Trophoblast cell (in vitro differentiated cells and primary cell): ENCODE results near the gene CNRIP1.
A peak's percentile ranks its signal among the peaks of the same experiment; 100 is the strongest.

Experiments used
- DNase-seq, 2 donors: peaks; one replicate each; pipeline ENCODE4 v3.0.0-alpha.2; 2016
- H2AFZ ChIP-seq: 2 replicates; pipeline ENCODE4 v1.6.1; 2013; ENCODE audit warnings: low read length, moderate library complexity, mild to moderate bottlenecking; ENCODE audit not compliant: insufficient read depth, poor library complexity
- H2AK5ac ChIP-seq: 2 replicates; pipeline ENCODE4 v1.6.1; 2013; ENCODE audit warnings: mild to moderate bottlenecking, low read length
- H2BK120ac ChIP-seq: 2 replicates; pipeline ENCODE4 v1.6.1; 2013; ENCODE audit warnings: low read length, mild to moderate bottlenecking, moderate library complexity; ENCODE audit not compliant: insufficient read depth, poor library complexity
- H2BK12ac ChIP-seq: 2 replicates; pipeline ENCODE4 v1.6.1; 2013; ENCODE audit warnings: mild to moderate bottlenecking, low read length, moderate library complexity
- H2BK5ac ChIP-seq: 2 replicates; pipeline ENCODE4 v1.6.1; 2013; ENCODE audit warnings: low read length, low read depth, moderate library complexity, mild to moderate bottlenecking; ENCODE audit not compliant: poor library complexity
- H3K14ac ChIP-seq: 2 replicates; pipeline ENCODE4 v1.6.1; 2013; ENCODE audit warnings: mild to moderate bottlenecking, low read length
- H3K18ac ChIP-seq: 2 replicates; pipeline ENCODE4 v1.6.1; 2013; ENCODE audit warnings: mild to moderate bottlenecking, low read length
- H3K23ac ChIP-seq: 2 replicates; pipeline ENCODE4 v1.6.1; 2013; ENCODE audit warnings: low read length
- H3K27ac ChIP-seq: 2 replicates; pipeline ENCODE4 v1.5.1; 2013; ENCODE audit warnings: low read depth, mild to moderate bottlenecking, inconsistent platforms, low read length, moderate library complexity
- H3K27me3 ChIP-seq: 2 replicates; pipeline ENCODE4 v1.6.1; 2013; ENCODE audit warnings: inconsistent platforms, mild to moderate bottlenecking, low read length, moderate library complexity; ENCODE audit not compliant: insufficient read depth
- H3K36me3 ChIP-seq, 2 experiments: 1 replicate in 1 of 2; 2 replicates in 1 of 2; pipeline ENCODE4 v1.6.1; 2013; ENCODE audit warnings: low read length in 2 of 2, mild to moderate bottlenecking in 2 of 2, moderate library complexity in 1 of 2; ENCODE audit not compliant: insufficient read depth in 2 of 2, control insufficient read depth in 1 of 2
- H3K4ac ChIP-seq: 2 replicates; pipeline ENCODE4 v1.6.1; 2013; ENCODE audit warnings: low read depth, mild to moderate bottlenecking, low read length, moderate library complexity
- H3K4me1 ChIP-seq, 2 experiments: 1 replicate in 1 of 2; 2 replicates in 1 of 2; pipeline ENCODE4 v1.6.1; 2013; ENCODE audit warnings: low read length in 2 of 2, mild to moderate bottlenecking in 2 of 2, moderate library complexity in 1 of 2; ENCODE audit not compliant: insufficient read depth in 2 of 2, control insufficient read depth in 1 of 2
- H3K4me2 ChIP-seq: 2 replicates; pipeline ENCODE4 v1.6.1; 2013; ENCODE audit warnings: inconsistent platforms, mild to moderate bottlenecking, low read length, moderate library complexity
- H3K4me3 ChIP-seq: 2 replicates; pipeline ENCODE4 v1.5.1; 2013; ENCODE audit warnings: mild to moderate bottlenecking, low read depth, low read length, inconsistent platforms
- H3K79me1 ChIP-seq: one replicate; pipeline ENCODE4 v1.6.1; 2013; ENCODE audit warnings: low read length
- H3K79me2 ChIP-seq: 2 replicates; pipeline ENCODE4 v1.6.1; 2013; ENCODE audit warnings: low read length, mild to moderate bottlenecking; ENCODE audit not compliant: control insufficient read depth, insufficient read depth, poor library complexity
- H3K9ac ChIP-seq: 2 replicates; pipeline ENCODE4 v1.6.1; 2013; ENCODE audit warnings: mild to moderate bottlenecking, low read length
- H3K9me3 ChIP-seq: 2 replicates; pipeline ENCODE4 v1.6.1; 2013; ENCODE audit warnings: low read depth, mild to moderate bottlenecking, control low read depth, inconsistent platforms, low read length; ENCODE audit not compliant: insufficient read depth
- H4K12ac ChIP-seq: 2 replicates; pipeline ENCODE4 v1.6.1; 2013; ENCODE audit warnings: low read depth, mild to moderate bottlenecking, low read length, moderate library complexity
- H4K8ac ChIP-seq: 2 replicates; pipeline ENCODE4 v1.6.1; 2013; ENCODE audit warnings: low read depth, mild to moderate bottlenecking, low read length, moderate library complexity
- H4K91ac ChIP-seq: one replicate; pipeline ENCODE4 v1.6.1; 2013; ENCODE audit warnings: low read depth, mild to moderate bottlenecking, low read length, moderate library complexity
- WGBS: extraction: QIAGEN DNeasy Blood & Tissue Kit; methylation state at CpG from one replicate; pipeline ENCODE4 v1.1.7; 2013; ENCODE audit warnings: missing lambda C conversion rate; ENCODE audit not compliant: insufficient read length, insufficient coverage; ENCODE audit errors: extremely low coverage; 5-methylcytosine and 5-hydroxymethylcytosine counted together

The CNRIP1 gene

DNA sequence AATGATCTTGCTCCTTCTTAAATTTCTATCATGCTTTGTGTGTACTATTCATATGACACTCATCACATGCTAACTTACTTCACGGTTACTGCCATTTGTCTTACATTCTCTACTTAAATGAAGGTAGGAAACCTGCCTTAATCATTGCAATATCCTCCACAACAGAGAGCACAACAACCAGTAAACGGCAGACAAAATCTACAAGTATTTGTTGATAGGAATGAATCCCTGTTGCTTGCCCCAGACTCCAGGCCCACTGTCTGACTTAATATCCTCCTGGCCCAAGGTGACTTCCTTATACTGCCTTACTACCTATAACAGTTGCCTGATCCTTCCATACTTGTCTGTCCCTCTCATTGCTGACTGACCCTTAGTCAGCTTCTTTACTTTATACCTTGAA lies 70.9 kb downstream of the CNRIP1 start:
- Histone ChIP-seq H4K91ac (no peak overlapping the region), H3K9ac (no peak overlapping the region)
- WGBS = no CpG with 5 or more reads among the region's 2 CpGs

DNA sequence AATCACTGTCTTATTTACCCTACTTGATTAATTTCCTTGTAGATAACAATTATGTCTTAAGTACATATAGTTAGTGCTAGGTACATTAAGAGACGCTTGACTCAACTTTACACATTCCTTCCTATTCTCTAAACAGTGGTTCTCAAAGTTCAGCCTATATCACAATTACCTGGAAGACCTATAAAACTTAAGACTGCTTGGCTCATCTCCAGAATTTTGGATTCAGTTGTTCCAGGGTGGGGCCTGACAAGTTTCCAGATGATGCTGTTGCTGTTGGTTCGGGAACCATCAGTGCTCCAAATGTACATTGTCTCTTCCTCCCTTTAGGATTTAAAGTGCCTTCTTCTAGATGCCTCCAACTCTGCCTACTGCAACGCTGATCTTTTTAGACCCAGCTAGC lies 71.4 kb downstream of the CNRIP1 start:
- H2AFZ ChIP-seq = no peak overlapping the region
- H3K79me1 ChIP-seq = peaks cover 15% of the 10 kb centered on the region
- no peak overlapping the region for H4K8ac ChIP-seq
- no peak overlapping the region for H2BK12ac ChIP-seq
- H2AK5ac ChIP-seq = no peak overlapping the region
- no peak overlapping the region for H3K9ac ChIP-seq
- H3K4me1 ChIP-seq = peaks cover 3 to 5% of the 10 kb centered on the region in 2 experiments
- H3K23ac ChIP-seq = no peak overlapping the region
- WGBS = no CpG with 5 or more reads among the region's 3 CpGs
- H3K4me2 ChIP-seq = no peak overlapping the region
- no peak overlapping the region for H4K12ac ChIP-seq
- no peak for DNase-seq
- H3K4me3 ChIP-seq = no peak overlapping the region
- H3K27ac ChIP-seq = no peak overlapping the region
- no peak overlapping the region for H4K91ac ChIP-seq
- peaks cover 27% of the 10 kb centered on the region for H3K79me2 ChIP-seq
- H3K9me3 ChIP-seq = peaks cover 2% of the 10 kb centered on the region
- H3K14ac ChIP-seq = no peak overlapping the region
- no peak overlapping the region for H2BK120ac ChIP-seq
- H3K18ac ChIP-seq = no peak overlapping the region
- no peaks in the 10 kb centered on the region for H3K27me3 ChIP-seq
- no peak overlapping the region for H2BK5ac ChIP-seq
- H3K36me3 ChIP-seq = peaks cover 2 to 3% of the 10 kb centered on the region in 2 experiments
- H3K4ac ChIP-seq = peak overlapping the region; percentile 92

More for the DNA sequence above, 70.9 kb downstream of the CNRIP1 start:
- Histone ChIP-seq H3K27ac (no peak overlapping the region), H3K79me2 (peaks cover 27% of the 10 kb centered on the region), H4K12ac (no peak overlapping the region), H2BK5ac (no peak overlapping the region), H2BK12ac (no peak overlapping the region), H2AK5ac (no peak overlapping the region), H3K14ac (no peak overlapping the region), H3K23ac (no peak overlapping the region), H3K4ac (peak overlapping the region; percentile 92), H3K9me3 (peaks cover 2% of the 10 kb centered on the region), H3K27me3 (no peaks in the 10 kb centered on the region), H2BK120ac (no peak overlapping the region), H3K36me3 (peaks cover 2 to 3% of the 10 kb centered on the region in 2 experiments), H2AFZ (no peak overlapping the region), H3K4me2 (no peak overlapping the region), H3K4me1 (peaks cover 3 to 5% of the 10 kb centered on the region in 2 experiments), H3K18ac (no peak overlapping the region), H4K8ac (no peak overlapping the region), H3K4me3 (no peak overlapping the region), H3K79me1 (peaks cover 15% of the 10 kb centered on the region)
- no peak for DNase-seq

DNA sequence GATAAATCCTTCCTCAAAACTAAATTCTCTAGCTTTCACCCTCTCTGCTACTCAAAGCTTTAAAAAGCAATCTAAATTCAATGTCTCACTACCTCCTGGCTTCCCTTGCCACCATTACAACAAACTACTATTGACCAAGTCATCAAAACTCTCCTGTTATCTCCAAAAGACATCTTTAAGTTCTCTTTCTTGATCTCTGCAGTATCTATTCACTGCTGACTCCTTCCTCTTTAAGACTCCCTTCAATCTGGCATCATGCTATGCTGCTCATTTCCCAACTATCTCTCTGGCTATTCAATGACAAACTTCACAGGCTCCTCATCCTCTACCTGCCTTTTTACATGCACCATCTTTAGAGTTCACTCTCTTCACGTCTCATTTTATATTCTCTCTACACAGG lies 73.4 kb downstream of the CNRIP1 start:
- peaks cover 3 to 4% of the 10 kb centered on the region in 2 experiments for H3K36me3 ChIP-seq
- H3K9me3 ChIP-seq = no peaks in the 10 kb centered on the region
- peaks cover 2% of the 10 kb centered on the region for H3K79me1 ChIP-seq
- no peak overlapping the region for H3K27ac ChIP-seq
- no peak overlapping the region for H4K12ac ChIP-seq
- no peak overlapping the region for H4K8ac ChIP-seq
- H3K9ac ChIP-seq = no peak overlapping the region
- H3K79me2 ChIP-seq = peaks cover 21% of the 10 kb centered on the region
- no peak overlapping the region for H3K18ac ChIP-seq
- H2BK5ac ChIP-seq = no peak overlapping the region
- peak overlapping the region; percentile 97 for H3K4ac ChIP-seq
- no CpG with 5 or more reads among the region's 1 CpG for WGBS
- H3K4me3 ChIP-seq = no peak overlapping the region
- H3K27me3 ChIP-seq = no peaks in the 10 kb centered on the region
- H2BK12ac ChIP-seq = no peak overlapping the region
- no peak overlapping the region for H2AK5ac ChIP-seq
- DNase-seq = no peak
- H3K14ac ChIP-seq = no peak overlapping the region
- H2AFZ ChIP-seq = no peak overlapping the region
- no peak overlapping the region for H3K4me2 ChIP-seq
- no peak overlapping the region for H4K91ac ChIP-seq
- no peak overlapping the region for H2BK120ac ChIP-seq
- peaks cover 3 to 5% of the 10 kb centered on the region in 2 experiments for H3K4me1 ChIP-seq
- H3K23ac ChIP-seq = no peak overlapping the region

DNA sequence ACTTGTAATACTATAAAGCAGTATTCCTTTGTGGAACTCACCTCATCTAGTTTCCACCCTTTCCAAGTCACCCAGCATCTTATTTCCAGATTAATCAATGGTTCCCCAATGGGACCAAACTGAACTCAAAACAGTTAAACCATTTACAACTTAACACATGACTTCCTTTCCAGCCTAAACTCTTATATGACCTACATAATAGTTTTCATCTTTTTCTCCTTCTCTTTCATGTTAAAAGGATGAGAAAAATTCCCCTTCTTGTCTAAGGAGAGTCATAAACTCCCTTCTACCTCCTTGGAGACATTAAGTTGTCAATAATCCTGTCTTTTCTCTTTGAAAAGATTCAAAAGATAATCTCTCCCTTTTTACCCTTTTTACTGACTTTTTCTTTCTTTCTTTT lies 74.1 kb downstream of the CNRIP1 start:
- Histone ChIP-seq H3K9me3 (no peaks in the 10 kb centered on the region), H3K18ac (no peak overlapping the region), H2AK5ac (no peak overlapping the region), H3K4me3 (no peak overlapping the region), H3K27ac (no peak overlapping the region), H3K27me3 (no peaks in the 10 kb centered on the region), H3K9ac (no peak overlapping the region), H3K23ac (no peak overlapping the region), H3K4me1 (peaks cover 3 to 5% of the 10 kb centered on the region in 2 experiments), H4K12ac (no peak overlapping the region), H3K79me2 (peaks cover 21% of the 10 kb centered on the region), H3K79me1 (no peaks in the 10 kb centered on the region), H2BK12ac (no peak overlapping the region), H4K8ac (no peak overlapping the region), H2BK120ac (no peak overlapping the region), H2BK5ac (no peak overlapping the region), H3K14ac (no peak overlapping the region), H4K91ac (no peak overlapping the region), H3K36me3 (peaks cover 3 to 4% of the 10 kb centered on the region in 2 experiments), H3K4me2 (no peak overlapping the region), H2AFZ (no peak overlapping the region), H3K4ac (no peak overlapping the region)
- no peak for DNase-seq
